Measurements from ENCODE around the gene INPP5K. TPM values are rescaled to one million over a fixed set of nuclear protein-coding genes. Genes with fewer than 3 reads are reported as not detected.

The INPP5K gene
- total RNA-seq, 2 donors from 2014 or later: 27.6 to 35.5 TPM

- H3K4me1 ChIP-seq: peaks cover 11% of the 10 kb centered on the region
- peak; percentile 36 for DNase-seq
- H3K27me3 ChIP-seq: no peaks in the 10 kb centered on the region
- intact Hi-C loops (cut with DNase I): no loop called here
- H3K27ac ChIP-seq: peak overlapping the region; percentile 67
- no peaks in the 10 kb centered on the region for H3K36me3 ChIP-seq
- H3K9ac ChIP-seq (ENCODE audit: low read depth in 2 of 2, low read length in 2 of 2): peak overlapping the region; percentile 79 to 93
- H3K9me3 ChIP-seq: no peaks in the 10 kb centered on the region
- no peak for TF ChIP-seq CTCF (IDR thresholded peaks at IDR 0.05)
- H3K4me3 ChIP-seq: peak overlapping the region; percentile 89
Observed at GRCh38 chr17:1561420-1562175, 45.2 kb upstream of the INPP5K start.

GRCh38 chr17:1560858-1561355 lies 44.5 kb upstream of the INPP5K start:
- no peaks in the 10 kb centered on the region for H3K36me3 ChIP-seq
- intact Hi-C loops (cut with DNase I): no loop called here
- no peak overlapping the region for H3K27ac ChIP-seq
- peak overlapping the region; percentile 79 to 93 for H3K9ac ChIP-seq (ENCODE audit: low read depth in 2 of 2, low read length in 2 of 2)
- DNase-seq: no peak
- H3K9me3 ChIP-seq: no peaks in the 10 kb centered on the region
- H3K4me3 ChIP-seq: peak overlapping the region; percentile 89
- no peaks in the 10 kb centered on the region for H3K27me3 ChIP-seq
- H3K4me1 ChIP-seq: peaks cover 11% of the 10 kb centered on the region
- TF ChIP-seq CTCF (IDR thresholded peaks at IDR 0.05): no peak

GRCh38 chr17:1560101-1560857 lies 43.9 kb upstream of the INPP5K start:
- peak; percentile 57 for DNase-seq
- no peak for TF ChIP-seq CTCF (IDR thresholded peaks at IDR 0.05)
- H3K9me3 ChIP-seq: no peaks in the 10 kb centered on the region
- H3K27me3 ChIP-seq: no peaks in the 10 kb centered on the region
- intact Hi-C loops (cut with DNase I): no loop called here
- no peaks in the 10 kb centered on the region for H3K36me3 ChIP-seq
- H3K27ac ChIP-seq: no peak overlapping the region
- peak overlapping the region; percentile 89 for H3K4me3 ChIP-seq
- peak overlapping the region; percentile 27 to 79 for H3K9ac ChIP-seq (ENCODE audit: low read depth in 2 of 2, low read length in 2 of 2)
- H3K4me1 ChIP-seq: peaks cover 11% of the 10 kb centered on the region

GRCh38 chr17:1559047-1560043 lies 42.9 kb upstream of the INPP5K start:
- Histone ChIP-seq H3K9me3 (no peaks in the 10 kb centered on the region), H3K36me3 (no peaks in the 10 kb centered on the region), H3K27ac (no peak overlapping the region), H3K4me1 (peaks cover 11% of the 10 kb centered on the region), H3K4me3 (no peak overlapping the region), H3K27me3 (no peaks in the 10 kb centered on the region), H3K9ac (ENCODE audit: low read depth in 2 of 2, low read length in 2 of 2) (peak overlapping the region in 1 of 2 donors; percentile 79)
- intact Hi-C loops (cut with DNase I): no loop called here
- TF ChIP-seq CTCF (IDR thresholded peaks at IDR 0.05): no peak
- DNase-seq: no peak

- no peak for TF ChIP-seq CTCF (IDR thresholded peaks at IDR 0.05)
- H3K4me1 ChIP-seq: peaks cover 11% of the 10 kb centered on the region
- intact Hi-C loops (cut with DNase I): no loop called here
- H3K9me3 ChIP-seq: no peaks in the 10 kb centered on the region
- H3K27ac ChIP-seq: no peak overlapping the region
- H3K9ac ChIP-seq (ENCODE audit: low read depth in 2 of 2, low read length in 2 of 2): no peak overlapping the region
- no peak overlapping the region for H3K4me3 ChIP-seq
- H3K27me3 ChIP-seq: no peaks in the 10 kb centered on the region
- no peak for DNase-seq
- no peaks in the 10 kb centered on the region for H3K36me3 ChIP-seq
Observed at GRCh38 chr17:1558401-1558800, 42.0 kb upstream of the INPP5K start.

Data from colonic mucosa (tissue), 4 donors.